IPS-18c (cell line): ENCODE measurements around the gene USH1C.
A peak's percentile ranks its signal among the peaks of the same experiment; 100 is the strongest.

ENCODE experiments used
- H3K4me3 ChIP-seq: 2 replicates; pipeline ENCODE4 v1.7.0; 2013; ENCODE audit warnings: low read depth, mild to moderate bottlenecking, low read length, moderate library complexity; ENCODE audit not compliant: insufficient read depth
- H3K9me3 ChIP-seq: one replicate; pipeline ENCODE4 v1.6.1; 2013; ENCODE audit warnings: mild to moderate bottlenecking, low read length, moderate library complexity; ENCODE audit not compliant: control insufficient read depth, insufficient read depth

USH1C gene

DNA sequence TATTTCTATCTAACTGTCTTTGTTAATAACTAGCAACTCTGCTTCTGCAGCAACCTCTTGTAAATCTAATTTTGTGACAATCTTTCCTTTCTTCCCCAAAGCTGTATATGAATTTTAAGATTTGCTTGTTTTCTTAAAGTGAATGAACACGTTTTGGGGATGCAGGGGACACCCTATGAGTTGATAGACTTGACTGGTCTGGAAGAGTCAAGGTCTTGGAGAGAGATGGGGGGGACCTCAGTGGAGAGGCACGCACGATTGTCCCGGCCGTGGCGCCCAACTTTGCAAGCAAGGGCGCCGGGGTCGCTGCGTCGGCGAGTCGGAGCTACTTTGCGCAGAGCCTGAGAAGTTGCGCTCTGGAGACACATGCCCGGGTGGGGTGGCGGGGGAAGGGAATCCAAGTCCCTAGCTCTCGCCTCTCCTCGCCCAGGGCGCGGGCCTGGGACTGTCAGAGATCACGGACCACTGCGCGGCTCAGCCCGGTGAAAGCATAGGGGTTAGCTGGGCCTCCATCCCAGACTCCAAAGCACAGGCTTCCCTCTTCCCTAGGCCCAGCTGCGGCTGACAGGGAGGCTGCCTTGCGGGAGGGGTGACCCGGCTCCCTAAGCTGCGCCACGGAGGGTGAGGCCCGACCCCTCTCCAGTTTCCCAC is 68.4 kb downstream of the USH1C start:
- peak overlapping the region; percentile 76 for H3K4me3 ChIP-seq
- peaks cover 4% of the 10 kb centered on the region for H3K9me3 ChIP-seq

DNA sequence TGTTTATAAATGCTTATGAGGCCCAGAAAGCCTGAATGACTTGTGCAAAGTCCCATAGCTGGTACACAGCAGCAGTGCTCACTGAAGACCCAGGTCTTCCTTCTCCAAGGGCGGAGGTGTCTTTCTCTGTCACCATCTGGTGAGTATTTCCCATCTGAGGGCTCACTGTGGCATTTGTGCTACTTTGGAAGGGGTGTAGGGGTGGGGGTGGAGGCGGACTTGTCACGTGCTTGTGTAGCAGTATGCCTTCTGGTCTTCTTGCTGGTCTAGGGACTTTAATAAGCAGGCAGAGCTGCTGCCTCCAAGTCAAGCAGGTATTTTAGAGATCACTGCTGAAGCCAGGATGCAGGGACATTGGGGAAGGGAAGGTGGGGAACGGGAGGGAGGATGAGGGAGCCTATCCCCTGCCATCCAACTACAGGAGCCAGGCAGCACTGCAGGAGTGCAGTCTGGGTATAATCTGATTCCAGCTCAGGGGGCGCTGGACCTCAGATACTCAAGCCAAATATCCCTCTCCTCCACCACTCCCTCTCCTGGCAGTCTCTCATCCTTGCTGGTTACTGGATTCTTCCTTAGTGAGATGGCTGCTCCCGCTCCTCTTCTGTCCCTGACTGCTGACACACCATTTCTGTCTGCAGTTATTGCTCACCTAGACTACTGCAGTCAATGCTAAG is 71.0 kb downstream of the USH1C start:
- Histone ChIP-seq H3K4me3 (no peak overlapping the region), H3K9me3 (peaks cover 4% of the 10 kb centered on the region)

DNA sequence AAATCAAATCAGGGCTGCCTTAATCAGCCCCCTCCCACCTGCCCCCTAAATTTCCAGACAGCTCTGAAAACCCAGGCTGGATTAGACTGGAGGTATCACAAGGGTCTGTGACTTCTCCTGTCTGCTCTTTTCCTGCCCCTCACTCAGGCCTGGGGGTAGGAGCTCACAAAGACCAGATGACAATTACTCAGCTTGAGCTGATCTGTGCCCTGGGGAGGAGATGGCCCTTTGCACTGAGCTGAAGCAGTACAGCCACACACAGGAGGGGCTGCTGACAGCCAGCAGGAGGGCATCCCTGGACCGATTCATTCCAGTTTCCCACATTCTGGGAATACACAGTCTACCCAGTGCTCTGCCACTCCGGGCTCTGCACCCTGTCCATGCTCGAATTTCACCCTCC is 71.7 kb downstream of the USH1C start:
- Histone ChIP-seq H3K9me3 (peaks cover 4% of the 10 kb centered on the region), H3K4me3 (no peak overlapping the region)

DNA sequence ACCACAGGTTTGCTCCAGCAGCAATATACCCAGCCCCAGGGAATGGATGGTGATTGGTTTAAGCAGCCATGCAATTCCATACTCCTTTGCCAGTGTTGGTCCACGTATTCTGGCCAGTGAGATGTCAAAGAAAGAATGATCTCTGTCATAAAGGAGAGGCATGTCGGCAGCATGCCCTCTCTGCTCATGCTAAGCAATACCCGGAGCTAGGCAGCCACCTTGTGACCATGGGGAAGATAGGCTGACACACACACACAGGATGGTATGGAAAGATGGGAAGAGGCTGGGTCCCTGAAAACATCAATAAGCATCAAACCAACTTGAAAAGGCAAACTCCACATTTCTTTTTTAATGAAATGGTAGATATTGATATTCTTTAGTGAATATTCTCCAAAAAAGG is 72.7 kb downstream of the USH1C start:
- Histone ChIP-seq H3K9me3 (peaks cover 4% of the 10 kb centered on the region), H3K4me3 (no peak overlapping the region)

DNA sequence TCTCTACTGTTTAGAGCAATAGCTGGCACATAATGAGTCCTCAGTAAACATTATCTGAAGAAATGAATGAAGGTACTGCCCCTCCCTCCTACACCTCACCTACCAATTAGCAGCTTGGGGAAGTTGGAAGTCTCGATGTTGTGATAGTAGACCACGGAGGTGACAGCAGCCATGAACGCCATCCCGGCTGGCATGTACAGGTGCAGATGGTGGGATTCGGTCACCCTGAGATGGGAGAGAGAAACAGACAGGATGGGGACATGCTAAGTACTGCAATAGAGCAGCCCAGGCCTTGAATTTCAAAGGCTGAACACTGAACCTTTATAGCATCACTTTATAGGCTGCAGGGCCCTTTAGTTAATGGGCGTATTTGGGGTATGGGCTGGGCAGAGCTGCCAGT is 74.2 kb downstream of the USH1C start:
- H3K9me3 ChIP-seq = peaks cover 2% of the 10 kb centered on the region
- no peak overlapping the region for H3K4me3 ChIP-seq

DNA sequence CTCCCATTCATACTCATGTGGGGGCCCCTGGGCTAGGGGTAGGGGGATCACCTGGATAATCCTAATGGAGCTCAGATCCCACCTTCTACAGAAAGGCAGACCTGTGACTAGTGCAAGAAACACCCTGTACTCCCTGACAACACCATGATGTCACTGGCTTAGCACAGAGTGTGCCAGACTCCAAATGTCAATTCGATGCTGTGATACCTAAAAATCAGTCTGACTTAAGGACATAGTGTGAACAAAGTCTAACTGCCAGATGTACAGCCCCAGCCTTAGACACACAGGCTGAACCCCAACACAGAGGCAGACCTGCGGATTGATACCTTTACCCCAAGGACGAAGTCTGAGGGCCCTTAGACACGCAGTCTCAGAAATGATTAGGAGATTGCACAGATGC is 76.1 kb downstream of the USH1C start:
- Histone ChIP-seq H3K9me3 (no peaks in the 10 kb centered on the region), H3K4me3 (no peak overlapping the region)

DNA sequence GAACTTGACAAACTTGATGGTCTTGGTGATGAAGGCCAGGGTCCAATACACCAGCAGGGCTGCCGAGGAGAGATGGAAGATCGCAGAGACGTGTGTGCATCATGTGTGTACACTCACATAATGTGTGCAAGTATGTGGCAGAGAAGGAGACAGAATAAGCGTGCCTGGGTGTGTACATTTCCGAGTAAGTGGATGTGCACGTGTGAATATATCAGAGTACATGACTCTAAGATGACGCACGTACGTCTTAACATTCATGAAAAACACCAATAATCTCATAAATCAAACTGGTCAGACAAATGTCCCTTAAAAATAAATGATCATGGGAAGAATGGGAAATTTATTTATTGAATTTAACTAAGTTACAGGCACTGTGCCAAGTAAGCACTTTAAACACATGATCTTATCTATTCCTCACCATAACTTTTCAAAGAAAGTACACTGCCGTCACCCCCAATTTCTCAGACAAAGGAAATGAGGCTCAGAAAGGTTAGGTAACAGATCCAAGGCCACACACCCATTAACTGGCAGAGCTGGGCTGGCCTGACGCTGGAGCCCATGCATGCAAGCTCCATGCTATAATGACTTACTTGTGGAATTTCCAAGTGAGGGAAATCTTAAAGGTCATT is 80.6 kb downstream of the USH1C start:
- no peak overlapping the region for H3K4me3 ChIP-seq

DNA sequence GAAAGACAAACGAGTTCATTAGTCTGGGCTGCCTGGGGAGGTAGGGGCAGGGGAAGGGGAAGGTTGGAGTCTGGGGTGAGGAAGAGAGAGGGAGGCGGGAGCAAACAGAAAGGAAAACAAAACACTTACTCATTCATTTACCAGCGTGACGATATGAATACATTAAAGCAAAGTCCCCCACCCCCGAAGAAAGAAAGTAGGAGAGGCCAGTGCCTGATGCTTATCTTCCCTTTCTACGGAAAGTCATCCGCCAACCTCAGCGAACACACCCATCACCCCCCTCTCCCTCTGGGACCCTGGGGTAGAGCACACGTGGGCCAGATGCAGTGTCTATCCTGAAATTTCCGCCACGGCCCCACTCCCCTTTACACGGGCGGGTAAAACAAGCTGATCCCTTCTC is 81.3 kb downstream of the USH1C start:
- Histone ChIP-seq H3K4me3 (no peak overlapping the region), H3K9me3 (no peaks in the 10 kb centered on the region)

More for the DNA sequence above, 80.6 kb downstream of the USH1C start:
- H3K9me3 ChIP-seq = no peaks in the 10 kb centered on the region

DNA sequence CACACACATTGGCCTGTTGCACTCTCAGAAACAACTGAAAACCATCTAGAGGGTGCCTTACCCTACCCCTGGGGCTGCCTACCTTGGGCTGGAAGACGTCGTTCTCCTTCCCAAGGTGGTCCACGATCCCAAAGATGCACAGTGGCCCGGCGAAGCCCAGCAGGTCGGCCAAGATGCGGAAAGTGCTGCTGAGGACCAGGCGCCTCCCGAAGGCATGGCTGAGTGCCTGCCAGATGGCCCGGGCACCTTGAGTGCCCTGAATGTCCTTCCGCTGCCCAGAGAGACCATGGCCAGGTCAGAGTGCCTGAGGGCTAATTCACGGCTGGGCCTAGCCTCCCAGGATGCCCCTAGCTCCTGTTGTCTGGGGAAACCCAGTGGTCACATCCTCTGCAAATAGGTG is 83.8 kb downstream of the USH1C start:
- Histone ChIP-seq H3K9me3 (no peaks in the 10 kb centered on the region), H3K4me3 (no peak overlapping the region)

DNA sequence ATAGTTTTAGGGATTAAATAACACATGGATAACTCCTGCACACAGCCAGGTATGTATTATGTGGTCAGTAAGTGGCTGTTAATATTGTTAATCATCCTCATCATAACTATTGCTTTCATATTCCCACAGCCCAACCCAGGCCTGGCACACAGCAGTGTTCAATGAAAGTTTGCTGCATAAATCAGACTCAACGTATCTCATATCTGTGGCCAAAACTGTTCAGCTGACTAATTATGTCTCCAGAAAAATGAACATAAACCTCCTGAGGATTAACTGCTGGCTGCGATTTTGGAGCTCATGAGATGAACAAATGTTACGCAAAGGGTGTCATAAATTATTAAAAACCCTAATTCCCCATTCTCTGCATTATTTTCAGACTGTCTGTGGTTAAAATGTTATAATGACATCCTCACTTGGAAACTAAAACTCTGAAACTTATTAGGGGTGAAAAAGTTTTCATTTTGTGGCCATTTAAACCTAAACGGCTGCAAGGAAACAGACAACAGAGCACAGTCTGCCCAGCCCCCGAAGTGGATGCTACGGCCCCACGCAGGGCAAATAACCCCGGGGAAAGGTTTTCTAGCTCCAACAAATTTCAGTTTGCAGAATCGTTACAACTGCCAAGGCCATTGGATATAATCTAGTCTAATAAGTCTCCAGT is 84.8 kb downstream of the USH1C start:
- Histone ChIP-seq H3K4me3 (no peak overlapping the region), H3K9me3 (no peaks in the 10 kb centered on the region)

DNA sequence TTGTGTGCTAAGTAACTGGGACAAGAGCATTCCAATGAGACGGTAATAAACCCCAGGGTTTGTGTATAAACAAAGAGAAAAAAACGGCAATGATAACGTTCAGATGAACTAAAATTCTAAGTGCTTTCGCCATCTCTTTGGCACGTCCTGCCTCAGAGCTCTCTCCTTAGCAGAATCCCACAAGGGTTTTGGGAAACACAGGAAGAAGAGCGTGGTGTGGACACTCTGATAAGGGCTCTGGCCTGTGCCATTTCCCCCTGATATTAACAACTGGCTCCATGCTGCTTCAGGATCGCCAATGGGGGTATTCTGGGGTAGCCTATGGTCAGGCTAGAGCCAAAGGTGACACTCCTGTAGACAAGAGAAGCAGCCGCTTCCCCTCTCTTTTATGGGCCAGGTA is 85.9 kb downstream of the USH1C start:
- Histone ChIP-seq H3K9me3 (no peaks in the 10 kb centered on the region), H3K4me3 (no peak overlapping the region)

DNA sequence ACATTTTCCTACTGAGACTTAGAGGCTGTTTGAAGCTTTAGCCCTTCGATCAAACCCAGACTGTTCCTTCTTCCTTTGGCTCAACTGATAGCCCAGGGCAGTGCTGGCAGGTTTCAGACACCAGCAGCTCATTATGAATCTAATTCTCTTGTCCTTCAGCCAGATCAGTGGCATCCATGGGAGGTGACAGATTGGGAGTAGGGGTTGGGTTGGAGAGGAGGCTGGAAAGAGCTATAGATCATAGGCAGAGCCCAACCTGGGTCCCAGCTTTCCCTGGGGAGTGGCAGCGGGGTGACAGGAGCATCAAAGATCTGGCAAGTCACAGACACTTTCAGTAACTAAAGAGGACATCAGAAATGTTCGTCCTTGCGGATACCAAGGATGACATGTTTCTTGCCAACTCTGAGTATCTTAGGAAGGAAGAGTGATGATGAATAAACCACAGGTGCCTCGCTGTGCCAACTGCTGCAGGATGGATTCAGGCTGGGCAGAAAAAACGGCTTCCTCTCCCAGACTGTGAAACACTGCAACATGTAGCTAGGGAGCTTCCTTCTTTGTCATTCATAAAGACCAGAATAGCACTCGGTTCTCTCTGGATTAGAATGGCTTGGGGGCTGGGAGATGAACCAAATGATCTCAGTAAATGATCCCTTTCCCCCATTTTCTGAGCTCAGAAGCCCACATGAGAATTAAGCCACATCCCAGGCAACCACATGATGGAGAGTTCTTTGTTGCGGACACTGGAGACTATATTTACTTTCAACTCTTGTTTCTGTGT is 86.6 kb downstream of the USH1C start:
- Histone ChIP-seq H3K9me3 (peaks cover under 1% of the 10 kb centered on the region), H3K4me3 (no peak overlapping the region)

DNA sequence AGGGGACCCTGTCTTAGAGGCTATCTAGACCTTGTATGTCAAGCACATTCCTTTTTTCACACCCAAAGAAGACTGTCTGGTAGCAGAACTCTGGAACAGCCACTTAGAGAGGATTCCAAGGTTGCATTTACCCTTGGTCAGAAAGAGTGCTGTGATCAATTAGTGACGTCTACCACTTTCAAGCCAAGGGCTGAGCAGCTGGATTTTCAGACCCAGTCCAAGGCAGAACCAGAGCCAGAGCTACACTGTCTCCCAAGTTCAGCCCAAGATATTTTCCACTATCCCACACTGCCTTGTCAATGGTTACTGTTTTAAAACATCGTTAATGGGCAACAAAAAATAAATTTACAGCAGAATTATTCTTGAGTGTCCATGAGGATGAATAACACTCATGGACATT is 91.5 kb downstream of the USH1C start:
- H3K9me3 ChIP-seq = peaks cover 8% of the 10 kb centered on the region

DNA sequence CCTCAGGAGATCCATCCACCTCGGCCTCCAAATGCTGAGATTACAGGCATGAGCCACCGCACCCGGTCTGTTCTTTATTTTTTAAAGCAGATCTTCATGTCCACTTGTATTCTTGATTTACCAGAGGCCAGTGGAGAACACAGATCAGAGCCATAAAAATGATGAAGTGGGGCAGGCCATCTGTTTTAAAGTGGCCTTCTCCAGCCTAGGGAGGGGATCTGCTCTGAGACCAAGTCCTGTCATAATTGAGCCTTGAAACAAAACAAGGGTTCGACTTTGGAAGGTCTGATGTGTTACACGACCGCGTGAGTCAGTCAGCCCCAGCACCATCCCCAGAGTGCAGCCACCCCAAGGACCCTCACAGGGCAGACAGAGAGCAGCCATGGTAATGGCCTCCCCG is 95.1 kb downstream of the USH1C start:
- H3K9me3 ChIP-seq = peaks cover 8% of the 10 kb centered on the region
- H3K4me3 ChIP-seq = no peak overlapping the region

More for the DNA sequence above, 91.5 kb downstream of the USH1C start:
- no peak overlapping the region for H3K4me3 ChIP-seq

DNA sequence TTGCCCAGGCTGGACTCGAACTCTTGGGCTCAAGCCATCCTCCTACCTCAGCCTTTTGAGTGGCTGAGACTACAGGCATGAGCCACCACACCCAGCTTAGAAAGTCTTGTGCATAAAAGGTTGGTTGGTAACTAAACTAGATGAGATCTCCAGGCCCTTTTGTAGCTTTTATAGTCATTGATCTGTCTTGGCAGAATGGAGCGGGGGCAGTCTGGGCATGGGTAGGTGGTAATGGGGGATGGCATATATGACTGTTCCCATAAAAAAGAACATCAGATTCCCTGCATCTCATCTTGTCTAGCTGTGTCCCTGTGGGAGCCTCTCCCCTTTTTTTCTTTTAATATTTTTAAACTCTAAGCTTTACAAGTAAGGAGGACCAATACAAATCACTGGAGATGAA is 97.7 kb downstream of the USH1C start:
- Histone ChIP-seq H3K9me3 (peaks cover 2% of the 10 kb centered on the region), H3K4me3 (no peak overlapping the region)

DNA sequence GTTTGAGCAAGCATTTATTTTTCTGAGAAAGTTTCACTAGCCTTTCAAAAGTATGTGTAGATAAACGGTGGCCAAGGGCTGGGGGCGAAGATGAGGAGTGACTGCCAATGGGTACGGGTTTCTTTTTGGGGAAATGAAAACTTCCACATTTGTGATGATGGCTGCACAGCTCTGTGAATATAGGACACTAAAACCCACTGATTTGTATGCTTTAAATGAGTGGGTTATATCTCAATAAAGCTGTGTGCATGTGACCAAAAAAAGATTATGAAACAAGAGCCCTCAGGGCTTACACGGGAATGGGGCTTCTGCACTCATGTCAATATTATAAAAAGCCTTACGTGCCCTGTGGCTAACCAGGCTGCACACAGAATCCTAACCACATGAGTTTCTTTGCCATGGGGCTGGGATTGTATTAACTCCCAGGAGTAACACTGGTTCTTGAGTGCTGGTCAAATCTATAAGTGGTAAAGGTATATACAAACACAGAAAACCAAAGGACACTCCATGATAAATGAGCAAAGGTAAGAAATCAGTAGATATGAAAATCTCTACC is 98.9 kb downstream of the USH1C start:
- H3K4me3 ChIP-seq = no peak overlapping the region
- peaks cover 4% of the 10 kb centered on the region for H3K9me3 ChIP-seq
